ENCODE results near the gene MS4A6E.

MS4A6E gene

DNA sequence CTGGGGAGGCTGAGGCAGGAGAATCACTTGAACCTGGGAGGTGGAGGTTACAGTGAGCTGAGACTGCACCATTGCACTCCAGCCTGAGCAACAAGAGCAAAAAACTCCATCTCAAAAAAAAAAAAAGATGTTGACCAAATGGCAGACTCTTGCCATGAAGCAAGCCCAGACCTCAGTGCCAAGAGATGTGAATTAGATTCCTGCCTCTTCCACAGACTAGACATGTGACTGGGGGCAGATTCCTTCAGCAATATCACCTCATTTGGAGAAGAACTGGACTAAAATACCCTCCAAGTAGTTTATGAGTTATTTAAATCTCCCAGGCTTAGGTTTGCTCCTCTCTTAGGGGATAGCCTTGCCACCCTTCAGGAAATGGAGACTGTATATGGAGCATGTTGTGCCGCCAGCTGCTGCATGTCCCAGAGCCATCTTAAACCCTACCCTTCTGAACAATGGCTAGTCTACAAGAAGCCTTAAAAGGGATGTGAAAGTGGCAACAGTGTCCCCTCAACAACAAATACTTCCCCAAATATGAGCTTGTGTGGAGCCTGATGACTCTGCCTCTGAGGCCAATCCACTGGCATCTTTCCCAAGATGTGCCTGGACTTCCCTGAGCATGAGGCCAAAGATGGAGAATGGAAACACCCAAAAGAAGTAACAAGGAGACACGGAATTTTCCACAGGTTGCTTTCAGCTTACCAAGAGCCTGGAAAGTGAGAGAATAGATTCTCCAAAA, 50.5 kb downstream of the MS4A6E start:
- no peak for DNase-seq

GRCh38 chr11:60378354-60378753, 51.3 kb downstream of the MS4A6E start, which contains the start of gene MS4A7:
Gene MS4A7, plus strand, starts transcription at chr11:60378532. Its CDS starts 4,610 bp downstream, at chr11:60383142.
- no peak for DNase-seq

DNA sequence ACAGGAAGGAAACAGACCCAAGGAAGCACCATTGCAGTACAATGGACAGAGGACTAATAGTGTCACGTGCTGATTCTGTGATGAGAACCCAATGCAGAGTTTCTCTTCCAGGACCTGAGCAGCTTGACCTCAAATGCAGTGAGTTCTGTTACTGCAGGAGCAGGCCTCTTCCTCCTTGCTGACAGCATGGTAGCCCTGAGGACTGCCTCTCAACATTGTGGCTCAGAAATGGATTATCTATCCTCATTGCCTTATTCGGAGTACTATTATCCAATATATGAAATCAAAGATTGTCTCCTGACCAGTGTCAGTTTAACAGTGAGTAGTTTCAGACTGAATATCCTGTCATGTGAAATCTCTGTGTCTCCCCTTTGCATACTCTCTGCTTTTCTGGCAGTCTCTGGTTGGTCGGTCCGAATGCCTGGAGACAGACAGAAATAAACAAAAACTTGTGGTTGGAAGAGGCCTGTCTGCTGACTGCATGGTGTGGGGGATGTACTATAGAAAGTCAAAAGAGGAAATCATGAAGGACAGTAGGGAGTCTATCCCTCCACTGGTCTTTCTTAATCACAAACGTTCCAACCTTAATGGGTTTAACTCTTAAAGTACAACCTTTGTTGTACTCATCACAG, 62.3 kb downstream of the MS4A6E start:
- DNase-seq = no peak

- no peak for DNase-seq
Measured at GRCh38 chr11:60390419-60390818, 63.4 kb downstream of the MS4A6E start.
